ENCODE measurements around the gene PTK7.

- TF ChIP-seq YY1 (IDR thresholded peaks at IDR 0.05; ENCODE audit: low read depth) (no peak), USF1 (IDR thresholded peaks at IDR 0.05) (no peak), EGR1 (IDR thresholded peaks at IDR 0.05) (no peak), FOXM1 (IDR thresholded peaks at IDR 0.05; ENCODE audit: borderline replicate concordance, low read depth) (no peak), CREB1 (IDR thresholded peaks at IDR 0.05; ENCODE audit: low read depth) (no peak), NFIC (IDR thresholded peaks at IDR 0.05) (no peak), TAF1 (IDR thresholded peaks at IDR 0.05; ENCODE audit: low read depth) (no peak), EP300 (IDR thresholded peaks at IDR 0.05; ENCODE audit: borderline replicate concordance) (no peak), RAD21 (IDR thresholded peaks at IDR 0.05; ENCODE audit: low read depth) (no peak), CEBPB (IDR thresholded peaks at IDR 0.05) (no peak)
- TF ChIP-seq, protein P1, sequence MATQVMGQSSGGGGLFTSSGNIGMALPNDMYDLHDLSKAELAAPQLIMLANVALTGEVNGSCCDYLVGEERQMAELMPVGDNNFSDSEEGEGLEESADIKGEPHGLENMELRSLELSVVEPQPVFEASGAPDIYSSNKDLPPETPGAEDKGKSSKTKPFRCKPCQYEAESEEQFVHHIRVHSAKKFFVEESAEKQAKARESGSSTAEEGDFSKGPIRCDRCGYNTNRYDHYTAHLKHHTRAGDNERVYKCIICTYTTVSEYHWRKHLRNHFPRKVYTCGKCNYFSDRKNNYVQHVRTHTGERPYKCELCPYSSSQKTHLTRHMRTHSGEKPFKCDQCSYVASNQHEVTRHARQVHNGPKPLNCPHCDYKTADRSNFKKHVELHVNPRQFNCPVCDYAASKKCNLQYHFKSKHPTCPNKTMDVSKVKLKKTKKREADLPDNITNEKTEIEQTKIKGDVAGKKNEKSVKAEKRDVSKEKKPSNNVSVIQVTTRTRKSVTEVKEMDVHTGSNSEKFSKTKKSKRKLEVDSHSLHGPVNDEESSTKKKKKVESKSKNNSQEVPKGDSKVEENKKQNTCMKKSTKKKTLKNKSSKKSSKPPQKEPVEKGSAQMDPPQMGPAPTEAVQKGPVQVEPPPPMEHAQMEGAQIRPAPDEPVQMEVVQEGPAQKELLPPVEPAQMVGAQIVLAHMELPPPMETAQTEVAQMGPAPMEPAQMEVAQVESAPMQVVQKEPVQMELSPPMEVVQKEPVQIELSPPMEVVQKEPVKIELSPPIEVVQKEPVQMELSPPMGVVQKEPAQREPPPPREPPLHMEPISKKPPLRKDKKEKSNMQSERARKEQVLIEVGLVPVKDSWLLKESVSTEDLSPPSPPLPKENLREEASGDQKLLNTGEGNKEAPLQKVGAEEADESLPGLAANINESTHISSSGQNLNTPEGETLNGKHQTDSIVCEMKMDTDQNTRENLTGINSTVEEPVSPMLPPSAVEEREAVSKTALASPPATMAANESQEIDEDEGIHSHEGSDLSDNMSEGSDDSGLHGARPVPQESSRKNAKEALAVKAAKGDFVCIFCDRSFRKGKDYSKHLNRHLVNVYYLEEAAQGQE (IDR thresholded peaks at IDR 0.05; ENCODE audit: low read depth): no peak
- TF ChIP-seq, protein P2, sequence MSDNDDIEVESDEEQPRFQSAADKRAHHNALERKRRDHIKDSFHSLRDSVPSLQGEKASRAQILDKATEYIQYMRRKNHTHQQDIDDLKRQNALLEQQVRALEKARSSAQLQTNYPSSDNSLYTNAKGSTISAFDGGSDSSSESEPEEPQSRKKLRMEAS (IDR thresholded peaks at IDR 0.05): no peak
These were observed 65.5 kb downstream of the PTK7 start for GRCh38 chr6:43141644-43142043.

All from Ishikawa (cell line).